ENCODE data around the gene NOC2L.

- TF ChIP-seq CTCF (IDR thresholded peaks at IDR 0.05 in 8 of 11, conservative IDR thresholded peaks at IDR 0.05 in 3 of 11) (no peak), POLR2A (IDR thresholded peaks at IDR 0.05) (no peak), POLR2AphosphoS5 (IDR thresholded peaks at IDR 0.05) (no peak)
Measured at GRCh38 chr1:956636-957035, 2.4 kb downstream of the NOC2L start.

All from spleen (tissue), 7 donors.